GM23338 (cell line): ENCODE results near the gene TIMP4. TPM values are rescaled to one million over a fixed set of nuclear protein-coding genes. Genes with fewer than 3 reads are reported as not detected.

Experiments used
- ATAC-seq: fragments of 200-7000 bp; cut with Tn5 transposase; 3 replicates; pipeline ENCODE4 v1.9.1; 2020
- DNase-seq: peaks from one replicate; pipeline ENCODE4 v3.0.0-alpha.2; 2015; ENCODE audit warnings: low spot score
- H2AFZ ChIP-seq: fragments of 200-600 bp; sonication (generic); 2 replicates; pipeline ENCODE4 v1.8.0; 2016; ENCODE audit warnings: antibody characterized with exemption, mild to moderate bottlenecking, moderate library complexity
- H3F3A ChIP-seq: fragments of 200-600 bp; sonication (generic); replicated peaks from 2 replicates; pipeline ENCODE4 v1.8.0; 2017; ENCODE audit warnings: antibody characterized with exemption, mixed run types, low read depth
- H3K27ac ChIP-seq: fragments of 200-600 bp; sonication (generic); 2 replicates; pipeline ENCODE4 v1.6.1; 2016; ENCODE audit warnings: low read depth
- H3K27me3 ChIP-seq: fragments of 200-600 bp; sonication (generic); 2 replicates; pipeline ENCODE4 v1.8.0; 2016; ENCODE audit warnings: mild to moderate bottlenecking, mixed run types, moderate library complexity; ENCODE audit not compliant: insufficient read depth
- H3K36me3 ChIP-seq: fragments of 200-600 bp; sonication (generic); 2 replicates; pipeline ENCODE4 v1.8.0; 2016; ENCODE audit warnings: mild to moderate bottlenecking; ENCODE audit not compliant: insufficient read depth
- H3K4me1 ChIP-seq: fragments of 200-600 bp; sonication (generic); 2 replicates; pipeline ENCODE4 v1.8.0; 2016; ENCODE audit warnings: mild to moderate bottlenecking, moderate library complexity; ENCODE audit not compliant: insufficient read depth
- H3K4me2 ChIP-seq: fragments of 200-600 bp; sonication (generic); 2 replicates; pipeline ENCODE4 v1.7.1; 2017; ENCODE audit warnings: mixed run types
- H3K4me3 ChIP-seq: fragments of 200-600 bp; sonication (generic); 2 replicates; pipeline ENCODE4 v1.6.1; 2016; ENCODE audit warnings: mixed run types
- H3K79me2 ChIP-seq: fragments of 200-600 bp; sonication (generic); replicated peaks from 2 replicates; pipeline ENCODE4 v1.8.0; 2017; ENCODE audit warnings: mild to moderate bottlenecking; ENCODE audit not compliant: insufficient read depth
- H3K9me2 ChIP-seq: fragments of 200-600 bp; sonication (generic); 2 replicates; pipeline ENCODE4 v1.8.0; 2017; ENCODE audit not compliant: insufficient read depth
- H4K20me1 ChIP-seq: fragments of 200-600 bp; sonication (generic); replicated peaks from 2 replicates; pipeline ENCODE4 v1.8.0; 2017; ENCODE audit warnings: mild to moderate bottlenecking; ENCODE audit not compliant: insufficient read depth
- H3K27ac Mint-ChIP-seq: 2 replicates; pipeline ENCODE4 v1.8.0; 2020; ENCODE audit warnings: inconsistent platforms, mild to moderate bottlenecking, moderate library complexity, mixed read lengths
- H3K27me3 Mint-ChIP-seq: 3 replicates; pipeline ENCODE4 v1.8.0; 2022; ENCODE audit warnings: low read depth, mild to moderate bottlenecking, moderate library complexity, mixed read lengths, inconsistent platforms; ENCODE audit not compliant: insufficient read depth, poor library complexity
- H3K36me3 Mint-ChIP-seq: 3 replicates; pipeline ENCODE4 v1.8.0; 2021; ENCODE audit warnings: low read depth, mild to moderate bottlenecking, inconsistent platforms, moderate library complexity, mixed read lengths
- H3K4me1 Mint-ChIP-seq: 3 replicates; pipeline ENCODE4 v1.8.0; 2020; ENCODE audit warnings: mild to moderate bottlenecking, inconsistent platforms, mixed read lengths
- H3K4me3 Mint-ChIP-seq: 3 replicates; pipeline ENCODE4 v1.8.0; 2021; ENCODE audit warnings: moderate library complexity, mild to moderate bottlenecking, inconsistent platforms, mixed read lengths
- H3K9me3 Mint-ChIP-seq: 3 replicates; pipeline ENCODE4 v1.8.0; 2020; ENCODE audit warnings: moderate library complexity, mild to moderate bottlenecking, inconsistent platforms, mixed read lengths
- CREB1 ChIP-seq: fragments of 250-450 bp; sonication (Bioruptor Pico); IDR thresholded peaks from 2 replicates; pipeline ENCODE4 v1.5.0; 2020; ENCODE audit warnings: low read depth, mild to moderate bottlenecking, moderate library complexity
- EZH2 ChIP-seq: fragments of 200-600 bp; sonication (generic); IDR thresholded peaks from one replicate; pipeline ENCODE4 v1.8.0; 2017; ENCODE audit warnings: antibody characterized with exemption, mild to moderate bottlenecking, low read depth; ENCODE audit not compliant: unreplicated experiment
- EZH2phosphoT487 ChIP-seq: fragments of 200-600 bp; sonication (generic); IDR thresholded peaks from one replicate; pipeline ENCODE4 v1.8.1; 2018; ENCODE audit warnings: antibody characterized with exemption; ENCODE audit not compliant: unreplicated experiment
- JUNB ChIP-seq: IDR thresholded peaks from one replicate; pipeline ENCODE4 v1.6.1; 2016; ENCODE audit warnings: antibody characterized with exemption; ENCODE audit not compliant: unreplicated experiment
- NANOG ChIP-seq: IDR thresholded peaks from 2 replicates; pipeline ENCODE4 v1.6.1; 2016; ENCODE audit warnings: antibody characterized with exemption, borderline replicate concordance
- POLR2AphosphoS5 ChIP-seq: IDR thresholded peaks from 2 replicates; pipeline ENCODE4 v1.6.1; 2016; ENCODE audit warnings: antibody characterized with exemption, low read depth
- STAT1 ChIP-seq: IDR thresholded peaks from one replicate; pipeline ENCODE4 v1.6.1; 2016; ENCODE audit warnings: antibody characterized with exemption; ENCODE audit not compliant: unreplicated experiment
- ZNF114 ChIP-seq: fragments of 250-450 bp; sonication (Bioruptor Pico); IDR thresholded peaks from 2 replicates; pipeline ENCODE4 v1.5.0; 2020; ENCODE audit warnings: mild to moderate bottlenecking, moderate library complexity
- ZNF331 ChIP-seq: fragments of 250-450 bp; sonication (Bioruptor Pico); IDR thresholded peaks from 2 replicates; pipeline ENCODE4 v1.5.0; 2020; ENCODE audit warnings: low read depth, mild to moderate bottlenecking, moderate library complexity
- polyA plus RNA-seq: library from polyadenylated mRNA; unstranded; fragments of >200 nt; fragmentation: Nextera tagmentation; extraction: Ambion mirVana; gene quantifications from 2 replicates; pipeline ENCODE4 v1.2.1, GENCODE V29; 2016
- total RNA-seq: library from RNA; depleted of rRNA; stranded (reverse); fragments of >200 nt; shearing (Covaris generic); gene quantifications from 2 replicates; pipeline ENCODE4 v1.2.3, GENCODE V29; 2014
- TF ChIP-seq, protein P1 (sequence below): IDR thresholded peaks from 2 replicates; pipeline ENCODE4 v1.6.1; 2016; ENCODE audit warnings: antibody characterized with exemption
- TF ChIP-seq, protein P2 (sequence below), 2 experiments: fragments of 200-600 bp in 1 of 2; sonication (generic) in 1 of 2; conservative IDR thresholded peaks; 2 replicates each; pipeline versions ENCODE4 v1.5.1 to v1.6.1; 2016 to 2017; ENCODE audit warnings: antibody characterized with exemption in 2 of 2, low read depth in 2 of 2, mild to moderate bottlenecking in 2 of 2, moderate library complexity in 1 of 2
- TF ChIP-seq, protein P3 (sequence below): IDR thresholded peaks from one replicate; pipeline ENCODE4 v1.6.1; 2018; ENCODE audit warnings: antibody characterized with exemption; ENCODE audit not compliant: unreplicated experiment

The TIMP4 gene
- total and polyA plus RNA-seq, 2 experiments from 2014 or later = 6.7 to 11.1 TPM

DNA sequence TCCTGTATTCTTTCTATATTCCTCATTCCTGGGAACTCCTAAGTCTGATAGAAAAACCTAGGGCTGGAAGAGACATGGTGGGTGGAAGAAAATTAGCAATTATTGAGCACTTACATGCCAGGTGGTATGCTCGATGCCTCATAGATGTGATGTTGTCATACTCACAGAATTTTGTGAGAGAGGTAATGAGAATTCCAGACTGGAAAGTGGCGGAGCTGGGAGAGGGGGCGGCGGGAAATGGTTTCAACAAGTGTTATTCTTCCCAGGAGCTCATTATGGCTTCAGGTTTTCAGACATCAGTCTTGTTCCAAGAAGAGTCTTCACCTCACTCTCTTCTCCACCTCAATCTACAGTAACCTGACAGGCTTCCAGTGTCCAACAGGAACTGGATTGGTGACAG, 16.2 kb downstream of the TIMP4 start:
- H3K4me1 ChIP-seq = 0 out of 2 replicates have a peak, but pooled peaks cover 4% of the 10 kb centered on the region
- H3K27me3 ChIP-seq = no peaks in the 10 kb centered on the region
- no peak overlapping the region for H3K4me3 ChIP-seq
- H3K27ac Mint-ChIP-seq = no peak overlapping the region
- H2AFZ ChIP-seq = no peak overlapping the region
- no peak for TF ChIP-seq EZH2phosphoT487
- H3K4me3 Mint-ChIP-seq = no peak overlapping the region
- no peak overlapping the region for H3K27ac ChIP-seq
- no peaks in the 10 kb centered on the region for H3K36me3 ChIP-seq
- peaks cover 5% of the 10 kb centered on the region; the same call in 2 of the 3 replicates for H3K4me1 Mint-ChIP-seq
- DNase-seq (no peak), ATAC-seq (no peak)
- H3K9me3 Mint-ChIP-seq = no peaks in the 10 kb centered on the region
- H4K20me1 ChIP-seq = no peaks in the 10 kb centered on the region; the same call in 1 of the 2 replicates
- H3K27me3 Mint-ChIP-seq = no peaks in the 10 kb centered on the region
- H3K4me2 ChIP-seq = no peak overlapping the region
- H3K9me2 ChIP-seq = no peaks in the 10 kb centered on the region
- H3K79me2 ChIP-seq = no peaks in the 10 kb centered on the region
- H3K36me3 Mint-ChIP-seq = no peaks in the 10 kb centered on the region
- H3F3A ChIP-seq = no peaks in the 10 kb centered on the region

DNA sequence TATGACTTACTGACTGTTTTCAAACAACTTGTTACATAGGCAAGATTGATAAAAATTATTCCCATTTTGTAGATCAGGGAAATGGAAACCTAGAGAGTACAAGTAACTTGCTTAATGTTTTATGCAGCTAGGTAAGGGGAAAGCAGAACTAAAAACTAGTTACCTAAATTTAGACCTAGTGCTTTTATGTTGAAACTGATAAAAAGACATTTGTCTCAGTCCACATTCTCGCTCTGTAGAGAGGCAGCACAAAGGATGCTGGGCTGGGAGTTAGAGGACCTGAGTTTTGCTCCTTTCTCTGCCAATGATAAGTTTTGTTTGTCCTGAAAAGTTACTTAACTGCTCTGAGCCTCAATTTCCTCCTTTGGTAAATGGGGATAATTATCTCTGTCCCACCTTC, 17.4 kb downstream of the TIMP4 start:
- Histone ChIP-seq H3K4me1 (0 out of 2 replicates have a peak, but pooled peaks cover 4% of the 10 kb centered on the region), H3K79me2 (no peaks in the 10 kb centered on the region), H3K27me3 (no peaks in the 10 kb centered on the region), H3F3A (no peaks in the 10 kb centered on the region), H3K36me3 (no peaks in the 10 kb centered on the region), H4K20me1 (no peaks in the 10 kb centered on the region; the same call in 1 of the 2 replicates), H2AFZ (no peak overlapping the region), H3K27ac (no peak overlapping the region), H3K4me3 (no peak overlapping the region), H3K9me2 (no peaks in the 10 kb centered on the region), H3K4me2 (no peak overlapping the region)
- Mint-ChIP-seq H3K27ac (no peak overlapping the region), H3K27me3 (no peaks in the 10 kb centered on the region), H3K4me1 (peaks cover 5% of the 10 kb centered on the region; the same call in 2 of the 3 replicates), H3K9me3 (no peaks in the 10 kb centered on the region), H3K36me3 (no peaks in the 10 kb centered on the region), H3K4me3 (no peak overlapping the region)
- DNase-seq = no peak
- ATAC-seq = no peak
- no peak for TF ChIP-seq ZNF114 (CRISPR knock-in tag)
- TF ChIP-seq ZNF331 (CRISPR knock-in tag) = no peak
- TF ChIP-seq NANOG = no peak
- TF ChIP-seq, protein P1, sequence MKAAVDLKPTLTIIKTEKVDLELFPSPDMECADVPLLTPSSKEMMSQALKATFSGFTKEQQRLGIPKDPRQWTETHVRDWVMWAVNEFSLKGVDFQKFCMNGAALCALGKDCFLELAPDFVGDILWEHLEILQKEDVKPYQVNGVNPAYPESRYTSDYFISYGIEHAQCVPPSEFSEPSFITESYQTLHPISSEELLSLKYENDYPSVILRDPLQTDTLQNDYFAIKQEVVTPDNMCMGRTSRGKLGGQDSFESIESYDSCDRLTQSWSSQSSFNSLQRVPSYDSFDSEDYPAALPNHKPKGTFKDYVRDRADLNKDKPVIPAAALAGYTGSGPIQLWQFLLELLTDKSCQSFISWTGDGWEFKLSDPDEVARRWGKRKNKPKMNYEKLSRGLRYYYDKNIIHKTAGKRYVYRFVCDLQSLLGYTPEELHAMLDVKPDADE = no peak
- no peak for TF ChIP-seq EZH2
- no peak for TF ChIP-seq STAT1
- no peak for TF ChIP-seq CREB1
- TF ChIP-seq, protein P2, sequence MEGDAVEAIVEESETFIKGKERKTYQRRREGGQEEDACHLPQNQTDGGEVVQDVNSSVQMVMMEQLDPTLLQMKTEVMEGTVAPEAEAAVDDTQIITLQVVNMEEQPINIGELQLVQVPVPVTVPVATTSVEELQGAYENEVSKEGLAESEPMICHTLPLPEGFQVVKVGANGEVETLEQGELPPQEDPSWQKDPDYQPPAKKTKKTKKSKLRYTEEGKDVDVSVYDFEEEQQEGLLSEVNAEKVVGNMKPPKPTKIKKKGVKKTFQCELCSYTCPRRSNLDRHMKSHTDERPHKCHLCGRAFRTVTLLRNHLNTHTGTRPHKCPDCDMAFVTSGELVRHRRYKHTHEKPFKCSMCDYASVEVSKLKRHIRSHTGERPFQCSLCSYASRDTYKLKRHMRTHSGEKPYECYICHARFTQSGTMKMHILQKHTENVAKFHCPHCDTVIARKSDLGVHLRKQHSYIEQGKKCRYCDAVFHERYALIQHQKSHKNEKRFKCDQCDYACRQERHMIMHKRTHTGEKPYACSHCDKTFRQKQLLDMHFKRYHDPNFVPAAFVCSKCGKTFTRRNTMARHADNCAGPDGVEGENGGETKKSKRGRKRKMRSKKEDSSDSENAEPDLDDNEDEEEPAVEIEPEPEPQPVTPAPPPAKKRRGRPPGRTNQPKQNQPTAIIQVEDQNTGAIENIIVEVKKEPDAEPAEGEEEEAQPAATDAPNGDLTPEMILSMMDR (conservative IDR thresholded peaks at IDR 0.05; ENCODE audit: low read depth in 2 of 2) = no peak
- no peak for TF ChIP-seq POLR2AphosphoS5
- no peak for TF ChIP-seq JUNB
- TF ChIP-seq, protein P3, sequence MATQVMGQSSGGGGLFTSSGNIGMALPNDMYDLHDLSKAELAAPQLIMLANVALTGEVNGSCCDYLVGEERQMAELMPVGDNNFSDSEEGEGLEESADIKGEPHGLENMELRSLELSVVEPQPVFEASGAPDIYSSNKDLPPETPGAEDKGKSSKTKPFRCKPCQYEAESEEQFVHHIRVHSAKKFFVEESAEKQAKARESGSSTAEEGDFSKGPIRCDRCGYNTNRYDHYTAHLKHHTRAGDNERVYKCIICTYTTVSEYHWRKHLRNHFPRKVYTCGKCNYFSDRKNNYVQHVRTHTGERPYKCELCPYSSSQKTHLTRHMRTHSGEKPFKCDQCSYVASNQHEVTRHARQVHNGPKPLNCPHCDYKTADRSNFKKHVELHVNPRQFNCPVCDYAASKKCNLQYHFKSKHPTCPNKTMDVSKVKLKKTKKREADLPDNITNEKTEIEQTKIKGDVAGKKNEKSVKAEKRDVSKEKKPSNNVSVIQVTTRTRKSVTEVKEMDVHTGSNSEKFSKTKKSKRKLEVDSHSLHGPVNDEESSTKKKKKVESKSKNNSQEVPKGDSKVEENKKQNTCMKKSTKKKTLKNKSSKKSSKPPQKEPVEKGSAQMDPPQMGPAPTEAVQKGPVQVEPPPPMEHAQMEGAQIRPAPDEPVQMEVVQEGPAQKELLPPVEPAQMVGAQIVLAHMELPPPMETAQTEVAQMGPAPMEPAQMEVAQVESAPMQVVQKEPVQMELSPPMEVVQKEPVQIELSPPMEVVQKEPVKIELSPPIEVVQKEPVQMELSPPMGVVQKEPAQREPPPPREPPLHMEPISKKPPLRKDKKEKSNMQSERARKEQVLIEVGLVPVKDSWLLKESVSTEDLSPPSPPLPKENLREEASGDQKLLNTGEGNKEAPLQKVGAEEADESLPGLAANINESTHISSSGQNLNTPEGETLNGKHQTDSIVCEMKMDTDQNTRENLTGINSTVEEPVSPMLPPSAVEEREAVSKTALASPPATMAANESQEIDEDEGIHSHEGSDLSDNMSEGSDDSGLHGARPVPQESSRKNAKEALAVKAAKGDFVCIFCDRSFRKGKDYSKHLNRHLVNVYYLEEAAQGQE = no peak
- TF ChIP-seq EZH2phosphoT487 = no peak
